HG02840 (cell line): ENCODE results near the gene ZNF432.

ENCODE experiments used
- ATAC-seq: cut with Tn5 transposase; IDR thresholded peaks from one replicate; pipeline ENCODE4 v1.9.1; 2021; ENCODE audit warnings: mild to moderate bottlenecking, moderate library complexity, moderate number of reproducible peaks; ENCODE audit not compliant: unreplicated experiment, low FRiP score

The ZNF432 gene

DNA sequence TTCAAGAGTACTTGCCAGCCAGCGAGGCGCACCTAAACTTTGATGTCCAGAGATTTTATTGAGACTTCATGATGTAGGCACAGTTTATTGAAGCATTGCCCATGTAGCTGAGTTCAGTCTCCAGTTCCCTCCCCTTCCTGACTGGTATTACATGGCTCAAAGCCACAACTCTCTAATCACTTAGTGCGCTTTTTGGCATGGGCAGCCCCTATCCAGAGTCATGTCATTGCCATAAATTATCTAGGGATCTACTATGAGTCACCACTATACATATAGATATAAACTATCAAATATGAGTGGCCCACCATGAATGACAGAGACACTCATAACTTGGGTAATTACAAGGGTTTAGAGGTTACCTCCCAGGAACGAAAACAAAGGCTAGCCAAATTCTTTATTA lies 28.1 kb downstream of the ZNF432 start:
- no peak for ATAC-seq

DNA sequence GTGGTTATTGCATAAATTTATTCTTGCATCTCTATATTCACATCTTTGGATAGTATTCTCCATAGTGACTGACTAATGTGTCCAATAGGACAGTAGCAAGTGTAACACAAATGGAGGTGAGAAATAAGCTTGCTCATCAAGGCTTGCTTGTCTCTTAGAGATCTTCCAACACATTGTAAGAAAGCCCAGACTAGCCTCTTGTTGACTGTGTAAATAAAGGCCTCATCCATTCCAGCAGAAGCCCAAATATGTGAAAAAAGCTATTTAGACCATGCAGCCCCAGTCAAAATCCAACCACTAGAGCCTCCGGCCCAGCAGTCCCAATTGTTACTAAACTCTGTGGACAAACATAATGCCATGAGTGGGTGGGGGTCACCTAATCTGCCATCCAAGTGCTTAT lies 38.0 kb downstream of the ZNF432 start:
- no peak for ATAC-seq

DNA sequence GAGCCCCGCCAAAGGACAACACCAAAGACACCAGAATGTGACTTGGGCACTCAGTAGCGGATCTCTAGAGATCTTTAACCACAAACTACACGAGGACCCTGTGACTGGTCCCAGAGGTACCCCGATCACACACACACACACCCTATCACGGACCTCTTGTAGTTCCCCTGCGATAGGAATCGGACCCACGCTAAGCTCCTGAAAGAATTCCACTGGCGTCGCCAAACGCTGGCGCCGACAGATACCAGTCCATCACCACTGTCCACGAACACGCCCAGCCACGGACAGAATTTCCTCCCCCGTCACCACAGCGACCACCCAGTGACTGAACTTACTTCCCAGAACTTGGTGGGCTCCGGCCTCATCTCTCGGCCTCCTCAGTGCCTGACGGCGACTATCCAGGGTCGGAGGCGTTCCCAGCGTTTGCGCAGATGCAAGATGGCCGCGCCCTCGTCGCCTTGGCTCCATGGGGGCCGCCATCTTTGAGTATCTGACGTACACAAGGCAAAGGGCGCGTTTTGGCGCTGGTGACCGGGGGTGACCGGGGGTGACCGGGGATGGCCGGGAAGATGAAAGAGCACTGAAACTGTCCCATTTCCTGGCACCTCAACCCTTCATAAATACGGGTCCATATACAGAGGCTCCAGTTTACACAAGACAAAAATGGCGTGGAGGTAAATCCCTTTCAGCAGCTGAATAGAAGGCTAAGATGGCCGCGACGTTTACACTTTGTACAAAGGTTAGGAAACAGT lies 40.7 kb downstream of the ZNF432 start, which contains the start of gene ZNF615:
ZNF615 (minus strand) TSS at position 406 of the 752 bp plus-strand sequence. CDS start 4,500 bp downstream, outside the sequence.
- peak; percentile 82 for ATAC-seq

DNA sequence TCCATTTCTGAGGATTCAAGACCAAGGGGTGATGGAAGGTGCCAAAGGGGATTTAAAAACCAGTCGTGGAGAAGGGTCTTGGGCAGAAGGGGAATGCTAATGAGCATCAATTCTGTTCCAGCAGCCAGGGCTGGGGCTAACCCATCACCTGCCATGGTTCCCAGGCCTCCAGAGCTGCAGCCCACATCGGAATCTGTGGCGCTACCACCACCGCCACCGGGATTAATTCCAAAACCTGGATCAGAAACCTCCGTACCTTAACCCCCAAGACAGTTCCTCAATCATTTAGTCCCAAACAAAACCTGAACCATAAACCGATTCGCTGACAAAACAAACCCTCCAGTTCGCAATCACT lies 41.2 kb downstream of the ZNF432 start:
- ATAC-seq, result no peak

DNA sequence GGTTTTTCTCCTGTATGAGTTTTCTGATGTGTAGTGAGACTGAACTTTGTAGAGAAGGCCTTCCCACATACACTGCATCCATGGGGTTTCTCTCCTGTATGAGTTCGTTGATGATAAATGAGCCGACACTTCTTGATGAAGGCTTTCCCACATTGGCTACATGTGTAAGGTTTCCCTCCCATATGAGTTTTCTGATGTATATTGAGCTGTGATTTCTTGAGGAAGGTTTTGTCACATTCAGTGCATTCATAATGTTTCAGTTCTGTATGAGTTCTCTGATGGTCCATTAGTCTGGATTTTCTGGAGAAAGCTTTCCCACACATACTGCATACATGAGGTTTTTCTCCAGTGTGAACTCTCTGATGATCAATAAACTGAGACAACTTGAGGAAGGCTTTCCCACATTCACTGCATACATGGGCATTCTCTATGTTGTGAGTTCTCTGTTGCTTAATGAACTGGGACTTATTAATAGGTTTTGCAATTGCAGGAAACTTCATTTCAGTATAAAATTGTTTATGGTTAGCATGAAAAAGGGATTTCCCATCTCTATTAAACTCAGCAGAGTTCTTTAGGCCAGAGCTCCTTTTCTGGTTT lies 54.5 kb downstream of the ZNF432 start:
- no peak for ATAC-seq

DNA sequence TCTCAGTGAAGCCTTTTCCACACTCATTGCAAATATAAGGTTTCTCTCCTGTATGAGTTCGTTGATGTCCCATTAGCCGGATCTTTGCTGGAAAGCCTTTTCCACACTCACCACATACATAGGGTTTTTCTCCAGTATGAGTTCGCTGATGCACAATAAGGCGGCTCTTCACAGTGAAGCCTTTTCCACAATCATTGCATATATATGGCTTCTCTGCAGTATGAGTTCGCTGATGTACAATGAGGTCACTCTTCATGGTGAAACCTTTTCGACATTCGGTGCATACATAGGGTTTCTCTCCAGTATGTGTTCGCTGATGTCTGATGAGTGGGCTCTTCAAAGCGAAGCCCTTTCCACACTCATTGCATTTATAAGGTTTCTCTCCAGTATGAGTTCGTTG lies 55.2 kb downstream of the ZNF432 start:
- ATAC-seq, result no peak

DNA sequence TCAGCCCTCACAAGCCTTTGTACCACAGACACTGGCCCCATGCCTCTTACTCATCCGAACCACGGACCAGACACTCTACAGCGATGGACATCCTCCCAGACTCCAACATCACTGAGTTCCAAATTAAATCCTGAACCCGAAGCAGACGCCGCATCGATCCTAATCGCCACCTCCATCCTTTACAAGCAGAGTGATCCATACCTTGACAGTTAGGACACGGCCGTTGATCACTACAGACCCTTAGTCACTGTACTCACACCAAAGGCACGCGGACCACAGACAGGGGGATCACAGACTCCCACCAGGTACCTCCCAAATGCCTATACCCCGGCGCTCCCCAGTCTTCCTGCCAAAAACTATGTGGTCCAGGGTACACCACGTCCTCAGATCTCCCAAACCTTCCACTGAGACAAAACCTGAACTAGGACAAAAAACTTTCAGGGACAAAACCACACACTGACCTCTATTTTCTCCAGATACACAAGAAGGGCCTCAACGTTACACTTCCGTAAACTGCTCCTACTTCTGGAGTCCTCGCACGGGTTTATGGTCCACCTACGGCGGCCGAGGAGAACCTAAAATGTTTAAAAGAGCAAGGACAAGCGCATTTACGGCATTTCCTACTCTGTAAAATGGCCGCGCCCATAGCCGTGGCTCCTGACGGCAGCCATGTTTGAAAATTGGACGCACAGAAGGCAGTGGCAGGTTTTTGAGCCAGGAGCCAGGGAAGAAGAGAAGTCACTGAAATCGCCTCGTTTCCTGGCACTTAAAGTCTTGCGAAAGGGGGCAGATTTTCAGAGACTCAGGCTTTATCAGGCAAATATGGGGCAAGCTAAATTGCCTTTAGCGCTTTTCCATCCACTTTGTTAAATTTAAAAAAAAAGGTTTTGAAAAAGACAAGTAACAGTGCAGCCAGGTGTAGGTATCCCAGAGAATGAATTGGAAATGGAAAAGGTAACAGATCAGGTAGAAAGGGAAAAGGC lies 62.0 kb downstream of the ZNF432 start, which contains the start of gene ZNF350:
ZNF350 (minus strand) TSS at position 532 of the 983 bp plus-strand sequence. CDS start 12,480 bp downstream, outside the sequence.
- no peak for ATAC-seq

DNA sequence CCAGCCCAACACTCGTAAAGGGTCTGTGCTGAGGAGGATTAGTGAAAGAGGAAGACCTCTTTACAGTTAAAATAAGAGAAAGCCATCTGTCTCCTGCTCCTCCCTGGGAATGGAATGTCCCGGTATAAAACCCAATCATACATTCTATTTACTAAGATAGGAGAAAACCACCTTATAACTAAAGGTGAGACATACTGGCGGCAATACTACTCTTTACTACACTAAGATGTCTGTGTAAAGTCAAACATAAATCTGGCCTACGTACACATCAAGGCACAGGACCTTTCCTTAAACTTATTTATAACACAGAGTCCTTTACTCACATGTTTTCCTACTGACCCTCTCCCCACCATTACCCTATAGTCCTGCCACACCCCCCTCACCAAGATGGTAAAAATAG lies 65.3 kb downstream of the ZNF432 start:
- ATAC-seq, result no peak
